ENCODE data around the gene MTMR11.

Gene MTMR11

DNA sequence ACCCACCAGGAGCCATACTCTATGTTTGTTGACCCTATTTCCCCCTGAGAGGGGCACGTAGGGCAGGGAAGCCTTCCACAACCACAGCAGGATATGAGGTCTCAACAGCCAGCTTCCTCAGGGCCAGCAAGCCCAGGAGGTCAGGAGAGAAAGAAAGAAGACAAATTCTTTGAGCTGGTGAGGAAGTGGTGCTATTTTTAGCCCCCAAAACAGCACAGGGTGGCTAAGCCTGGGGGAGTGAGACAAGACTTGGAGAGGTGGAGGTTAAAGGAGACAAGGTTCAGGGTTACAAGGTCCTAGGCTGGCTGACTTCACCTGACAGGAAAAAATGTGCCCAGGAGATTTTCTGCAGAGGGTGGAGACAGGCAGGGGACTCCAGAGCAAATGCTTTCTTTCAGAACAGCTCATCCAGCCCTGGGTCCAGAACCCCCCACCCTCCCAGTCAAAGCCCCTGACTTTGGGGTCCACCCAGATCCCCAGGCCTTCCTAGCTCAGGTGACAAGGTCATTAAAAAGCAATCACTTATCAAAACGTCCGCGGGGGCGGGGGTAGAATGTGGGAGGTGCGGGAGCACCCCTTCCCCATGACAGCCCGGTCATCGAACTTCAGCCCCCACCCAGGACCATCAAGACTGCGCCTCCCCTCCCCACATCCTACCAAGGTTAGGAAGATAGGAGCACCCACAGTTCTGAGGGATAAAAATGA is 20.3 kb downstream of the MTMR11 start:
- H2AK5ac ChIP-seq (ENCODE audit: low read length): no peak overlapping the region
- no peak overlapping the region for H2BK120ac ChIP-seq (ENCODE audit: insufficient read depth, low read length, poor library complexity)
- peak overlapping the region; percentile 14 for H3K9ac ChIP-seq (ENCODE audit: low read length)
- H3K9me3 ChIP-seq (ENCODE audit: insufficient read depth, low read depth, low read length): no peaks in the 10 kb centered on the region
- no peak overlapping the region for H4K8ac ChIP-seq (ENCODE audit: low read depth, low read length)
- H3K4me1 ChIP-seq (ENCODE audit: control insufficient read depth in 1 of 2, insufficient read depth in 2 of 2, low read length in 2 of 2): peaks cover 13 to 18% of the 10 kb centered on the region in 2 experiments
- DNase-seq: no peak
- WGBS (ENCODE audit: extremely low coverage, insufficient coverage, insufficient read length): no CpG with 5 or more reads among the region's 9 CpGs
- H3K27me3 ChIP-seq (ENCODE audit: insufficient read depth, low read length): no peaks in the 10 kb centered on the region
- H4K91ac ChIP-seq (ENCODE audit: low read depth, low read length): no peak overlapping the region
- H2BK5ac ChIP-seq (ENCODE audit: low read depth, low read length, poor library complexity): no peak overlapping the region
- peak overlapping the region; percentile 71 for H3K4me2 ChIP-seq (ENCODE audit: low read length)
- H2BK12ac ChIP-seq (ENCODE audit: low read length): peak overlapping the region; percentile 38
- H2AFZ ChIP-seq (ENCODE audit: insufficient read depth, low read length, poor library complexity): no peak overlapping the region
- H3K4me3 ChIP-seq (ENCODE audit: low read depth, low read length): peak overlapping the region; percentile 71
- no peak overlapping the region for H3K23ac ChIP-seq (ENCODE audit: low read length)
- peak overlapping the region; percentile 22 for H3K27ac ChIP-seq (ENCODE audit: low read depth, low read length)
- peaks cover 2% of the 10 kb centered on the region for H3K79me1 ChIP-seq (ENCODE audit: low read length)
- no peak overlapping the region for H3K14ac ChIP-seq (ENCODE audit: low read length)
- H4K12ac ChIP-seq (ENCODE audit: low read depth, low read length): no peak overlapping the region
- H3K18ac ChIP-seq (ENCODE audit: low read length): peak overlapping the region; percentile 58
- no peaks in the 10 kb centered on the region for H3K79me2 ChIP-seq (ENCODE audit: control insufficient read depth, insufficient read depth, low read length, poor library complexity)
- peaks cover 8 to 9% of the 10 kb centered on the region in 2 experiments for H3K36me3 ChIP-seq (ENCODE audit: control insufficient read depth in 1 of 2, insufficient read depth in 2 of 2, low read length in 2 of 2)
- no peak overlapping the region for H3K4ac ChIP-seq (ENCODE audit: low read depth, low read length)

DNA sequence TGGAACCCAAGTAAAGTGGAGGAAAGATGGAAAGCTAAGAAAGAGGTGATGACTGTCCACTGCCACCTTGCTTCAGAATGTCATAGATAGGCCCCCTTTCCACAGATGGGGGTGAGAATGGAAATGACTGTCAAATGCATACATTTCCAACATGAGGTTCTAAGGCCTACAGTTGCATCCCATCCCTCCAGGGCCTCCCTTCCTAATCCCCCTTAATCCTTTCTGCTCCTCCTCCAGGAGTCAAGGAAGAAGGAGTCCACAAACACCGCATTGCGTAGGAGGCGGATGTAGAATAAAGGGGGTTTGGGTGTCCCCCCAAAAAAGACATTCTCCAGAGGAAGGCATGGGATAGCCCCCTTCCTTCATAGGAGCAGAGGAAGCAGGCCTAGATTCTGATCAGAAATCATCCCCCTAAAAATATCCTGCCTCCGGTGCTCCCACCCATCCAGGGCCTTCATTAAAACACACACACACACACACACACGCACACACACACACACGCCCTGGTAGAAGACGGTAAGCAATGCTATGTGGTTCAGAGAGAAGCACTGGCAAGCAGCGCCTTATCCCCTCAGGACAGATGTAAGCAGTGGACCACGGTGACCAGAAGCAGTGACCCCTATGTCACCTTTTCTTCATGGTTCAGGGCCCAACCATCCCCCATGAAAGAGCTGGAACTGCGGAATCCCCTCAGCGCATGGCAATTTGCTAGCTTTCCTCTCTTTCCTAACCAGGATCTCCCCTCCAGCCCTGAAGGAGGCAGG is 21.1 kb downstream of the MTMR11 start:
- H3K9ac ChIP-seq (ENCODE audit: low read length): no peak overlapping the region
- no peak overlapping the region for H2BK5ac ChIP-seq (ENCODE audit: low read depth, low read length, poor library complexity)
- peak overlapping the region; percentile 22 for H3K27ac ChIP-seq (ENCODE audit: low read depth, low read length)
- no peak overlapping the region for H3K18ac ChIP-seq (ENCODE audit: low read length)
- no peak overlapping the region for H4K12ac ChIP-seq (ENCODE audit: low read depth, low read length)
- DNase-seq: no peak
- H3K79me2 ChIP-seq (ENCODE audit: control insufficient read depth, insufficient read depth, low read length, poor library complexity): no peaks in the 10 kb centered on the region
- H4K91ac ChIP-seq (ENCODE audit: low read depth, low read length): no peak overlapping the region
- H2AFZ ChIP-seq (ENCODE audit: insufficient read depth, low read length, poor library complexity): no peak overlapping the region
- H2BK120ac ChIP-seq (ENCODE audit: insufficient read depth, low read length, poor library complexity): no peak overlapping the region
- H2AK5ac ChIP-seq (ENCODE audit: low read length): no peak overlapping the region
- H3K23ac ChIP-seq (ENCODE audit: low read length): no peak overlapping the region
- H3K27me3 ChIP-seq (ENCODE audit: insufficient read depth, low read length): no peaks in the 10 kb centered on the region
- H2BK12ac ChIP-seq (ENCODE audit: low read length): peak overlapping the region; percentile 38
- H3K14ac ChIP-seq (ENCODE audit: low read length): no peak overlapping the region
- no peaks in the 10 kb centered on the region for H3K9me3 ChIP-seq (ENCODE audit: insufficient read depth, low read depth, low read length)
- WGBS (ENCODE audit: extremely low coverage, insufficient coverage, insufficient read length): no CpG with 5 or more reads among the region's 11 CpGs
- H3K4me3 ChIP-seq (ENCODE audit: low read depth, low read length): no peak overlapping the region
- H3K4me2 ChIP-seq (ENCODE audit: low read length): peak overlapping the region; percentile 71
- H3K4me1 ChIP-seq (ENCODE audit: control insufficient read depth in 1 of 2, insufficient read depth in 2 of 2, low read length in 2 of 2): peaks cover 14 to 18% of the 10 kb centered on the region in 2 experiments
- peaks cover 2% of the 10 kb centered on the region for H3K79me1 ChIP-seq (ENCODE audit: low read length)
- H3K4ac ChIP-seq (ENCODE audit: low read depth, low read length): no peak overlapping the region
- H4K8ac ChIP-seq (ENCODE audit: low read depth, low read length): no peak overlapping the region
- H3K36me3 ChIP-seq (ENCODE audit: control insufficient read depth in 1 of 2, insufficient read depth in 2 of 2, low read length in 2 of 2): peaks cover 8 to 9% of the 10 kb centered on the region in 2 experiments

- no peaks in the 10 kb centered on the region for H3K27me3 ChIP-seq (ENCODE audit: insufficient read depth, low read length)
- H2AK5ac ChIP-seq (ENCODE audit: low read length): no peak overlapping the region
- no peak overlapping the region for H4K12ac ChIP-seq (ENCODE audit: low read depth, low read length)
- no peak overlapping the region for H3K23ac ChIP-seq (ENCODE audit: low read length)
- H2BK12ac ChIP-seq (ENCODE audit: low read length): no peak overlapping the region
- DNase-seq: no peak
- no peak overlapping the region for H4K8ac ChIP-seq (ENCODE audit: low read depth, low read length)
- H3K9me3 ChIP-seq (ENCODE audit: insufficient read depth, low read depth, low read length): no peaks in the 10 kb centered on the region
- H3K36me3 ChIP-seq (ENCODE audit: control insufficient read depth in 1 of 2, insufficient read depth in 2 of 2, low read length in 2 of 2): peaks cover 9 to 10% of the 10 kb centered on the region in 2 experiments
- no peak overlapping the region for H3K14ac ChIP-seq (ENCODE audit: low read length)
- H3K18ac ChIP-seq (ENCODE audit: low read length): no peak overlapping the region
- no peak overlapping the region for H3K4me2 ChIP-seq (ENCODE audit: low read length)
- H2AFZ ChIP-seq (ENCODE audit: insufficient read depth, low read length, poor library complexity): no peak overlapping the region
- H3K4me1 ChIP-seq (ENCODE audit: control insufficient read depth in 1 of 2, insufficient read depth in 2 of 2, low read length in 2 of 2): peaks cover 24 to 26% of the 10 kb centered on the region in 2 experiments
- no peak overlapping the region for H3K4me3 ChIP-seq (ENCODE audit: low read depth, low read length)
- no peaks in the 10 kb centered on the region for H3K79me2 ChIP-seq (ENCODE audit: control insufficient read depth, insufficient read depth, low read length, poor library complexity)
- H3K4ac ChIP-seq (ENCODE audit: low read depth, low read length): no peak overlapping the region
- no peak overlapping the region for H3K9ac ChIP-seq (ENCODE audit: low read length)
- H2BK120ac ChIP-seq (ENCODE audit: insufficient read depth, low read length, poor library complexity): no peak overlapping the region
- no peak overlapping the region for H2BK5ac ChIP-seq (ENCODE audit: low read depth, low read length, poor library complexity)
- WGBS (ENCODE audit: extremely low coverage, insufficient coverage, insufficient read length): no CpG with 5 or more reads among the region's 1 CpG
- peaks cover 2% of the 10 kb centered on the region for H3K79me1 ChIP-seq (ENCODE audit: low read length)
- H3K27ac ChIP-seq (ENCODE audit: low read depth, low read length): no peak overlapping the region
- no peak overlapping the region for H4K91ac ChIP-seq (ENCODE audit: low read depth, low read length)
Observed at GRCh38 chr1:149914545-149914944, 22.1 kb downstream of the MTMR11 start.

GRCh38 chr1:149906570-149907075 is 30.1 kb downstream of the MTMR11 start:
- H3K14ac ChIP-seq (ENCODE audit: low read length): no peak overlapping the region
- DNase-seq: peak in 1 of 2 donors; percentile 43
- no peak overlapping the region for H4K91ac ChIP-seq (ENCODE audit: low read depth, low read length)
- H4K8ac ChIP-seq (ENCODE audit: low read depth, low read length): no peak overlapping the region
- H3K27ac ChIP-seq (ENCODE audit: low read depth, low read length): no peak overlapping the region
- peaks cover 8 to 13% of the 10 kb centered on the region in 2 experiments for H3K36me3 ChIP-seq (ENCODE audit: control insufficient read depth in 1 of 2, insufficient read depth in 2 of 2, low read length in 2 of 2)
- H3K79me1 ChIP-seq (ENCODE audit: low read length): no peaks in the 10 kb centered on the region
- no peak overlapping the region for H2BK120ac ChIP-seq (ENCODE audit: insufficient read depth, low read length, poor library complexity)
- no peak overlapping the region for H3K18ac ChIP-seq (ENCODE audit: low read length)
- no CpG with 5 or more reads among the region's 10 CpGs for WGBS (ENCODE audit: extremely low coverage, insufficient coverage, insufficient read length)
- H4K12ac ChIP-seq (ENCODE audit: low read depth, low read length): no peak overlapping the region
- no peaks in the 10 kb centered on the region for H3K9me3 ChIP-seq (ENCODE audit: insufficient read depth, low read depth, low read length)
- no peak overlapping the region for H2BK12ac ChIP-seq (ENCODE audit: low read length)
- H3K9ac ChIP-seq (ENCODE audit: low read length): no peak overlapping the region
- no peak overlapping the region for H3K4me3 ChIP-seq (ENCODE audit: low read depth, low read length)
- H3K4ac ChIP-seq (ENCODE audit: low read depth, low read length): no peak overlapping the region
- H3K4me1 ChIP-seq (ENCODE audit: control insufficient read depth in 1 of 2, insufficient read depth in 2 of 2, low read length in 2 of 2): peaks cover 18 to 30% of the 10 kb centered on the region in 2 experiments
- no peak overlapping the region for H2AFZ ChIP-seq (ENCODE audit: insufficient read depth, low read length, poor library complexity)
- H2BK5ac ChIP-seq (ENCODE audit: low read depth, low read length, poor library complexity): no peak overlapping the region
- no peak overlapping the region for H3K4me2 ChIP-seq (ENCODE audit: low read length)
- H3K23ac ChIP-seq (ENCODE audit: low read length): no peak overlapping the region
- no peak overlapping the region for H2AK5ac ChIP-seq (ENCODE audit: low read length)
- H3K27me3 ChIP-seq (ENCODE audit: insufficient read depth, low read length): no peaks in the 10 kb centered on the region
- H3K79me2 ChIP-seq (ENCODE audit: control insufficient read depth, insufficient read depth, low read length, poor library complexity): no peaks in the 10 kb centered on the region
